GM21526 (cell line): ENCODE measurements around the gene ZDHHC8.

ENCODE experiments used
- ATAC-seq: cut with Tn5 transposase; IDR thresholded peaks from one replicate; pipeline ENCODE4 v1.9.1; 2021; ENCODE audit warnings: moderate library complexity; ENCODE audit not compliant: unreplicated experiment, low FRiP score

Gene ZDHHC8

GRCh38 chr22:20140521-20140964, 8.9 kb downstream of the ZDHHC8 start:
- ATAC-seq = no peak

DNA sequence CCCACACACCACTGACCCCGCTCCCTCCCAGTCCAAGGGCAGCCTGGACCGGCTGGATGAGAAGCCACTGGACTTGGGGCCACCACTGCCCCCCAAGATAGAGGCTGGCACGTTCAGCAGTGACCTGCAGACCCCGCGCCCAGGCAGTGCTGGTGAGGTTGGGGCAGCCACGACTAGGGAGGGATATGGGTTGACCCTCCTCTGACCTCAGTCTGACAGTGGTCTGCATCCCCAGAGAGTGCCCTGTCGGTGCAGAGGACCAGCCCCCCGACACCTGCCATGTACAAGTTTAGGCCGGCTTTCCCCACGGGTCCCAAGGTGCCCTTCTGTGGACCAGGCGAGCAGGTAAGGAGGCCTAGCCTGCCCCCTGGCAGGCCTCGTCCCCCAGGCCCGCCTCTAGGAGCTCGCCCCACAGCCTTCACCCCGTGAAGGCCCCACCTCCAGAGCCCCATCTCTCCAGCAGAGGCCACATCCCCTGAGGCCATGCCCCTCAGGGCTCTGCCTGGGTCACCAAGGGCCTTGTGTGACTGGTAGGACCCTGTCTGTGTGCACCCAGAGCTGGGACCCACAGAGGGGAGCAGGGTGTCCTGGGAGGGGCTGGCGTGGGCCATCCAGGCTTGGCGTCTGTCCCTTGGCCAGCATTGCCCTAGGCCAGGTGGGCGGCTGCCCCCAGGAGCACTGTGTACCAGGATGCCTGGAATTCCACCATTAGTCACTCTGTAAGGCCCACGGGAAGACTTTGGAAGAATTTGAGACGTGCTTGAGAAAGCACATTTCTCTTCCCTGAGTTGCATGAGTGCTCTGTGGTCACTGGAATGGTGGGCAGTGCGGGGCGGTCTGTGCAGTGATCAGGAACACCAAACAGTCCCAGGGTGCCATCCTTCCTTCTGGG, 9.8 kb downstream of the ZDHHC8 start:
- ATAC-seq = no peak

DNA sequence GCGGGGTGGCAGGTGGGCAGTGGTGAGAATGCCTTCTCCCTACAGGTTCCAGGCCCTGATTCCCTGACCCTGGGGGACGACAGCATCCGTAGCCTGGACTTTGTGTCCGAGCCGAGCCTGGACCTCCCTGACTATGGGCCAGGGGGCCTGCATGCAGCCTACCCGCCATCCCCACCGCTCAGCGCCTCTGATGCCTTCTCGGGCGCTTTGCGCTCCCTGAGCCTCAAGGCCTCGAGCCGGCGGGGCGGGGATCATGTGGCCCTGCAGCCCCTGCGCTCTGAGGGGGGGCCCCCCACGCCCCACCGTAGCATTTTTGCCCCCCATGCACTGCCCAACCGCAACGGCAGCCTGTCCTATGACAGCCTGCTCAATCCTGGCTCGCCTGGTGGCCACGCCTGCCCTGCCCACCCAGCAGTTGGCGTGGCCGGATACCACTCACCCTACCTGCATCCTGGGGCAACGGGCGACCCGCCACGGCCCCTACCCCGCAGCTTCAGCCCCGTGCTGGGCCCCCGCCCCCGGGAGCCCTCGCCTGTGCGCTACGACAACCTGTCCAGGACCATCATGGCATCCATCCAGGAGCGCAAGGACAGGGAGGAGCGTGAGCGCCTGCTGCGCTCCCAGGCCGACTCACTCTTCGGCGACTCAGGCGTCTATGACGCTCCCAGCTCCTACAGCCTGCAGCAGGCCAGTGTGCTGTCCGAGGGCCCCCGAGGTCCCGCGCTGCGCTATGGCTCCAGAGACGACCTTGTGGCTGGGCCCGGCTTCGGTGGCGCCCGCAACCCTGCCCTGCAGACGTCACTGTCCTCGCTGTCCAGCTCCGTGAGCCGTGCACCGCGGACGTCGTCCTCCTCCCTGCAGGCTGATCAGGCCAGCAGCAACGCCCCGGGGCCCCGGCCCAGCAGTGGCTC, 11.4 kb downstream of the ZDHHC8 start:
- no peak for ATAC-seq

DNA sequence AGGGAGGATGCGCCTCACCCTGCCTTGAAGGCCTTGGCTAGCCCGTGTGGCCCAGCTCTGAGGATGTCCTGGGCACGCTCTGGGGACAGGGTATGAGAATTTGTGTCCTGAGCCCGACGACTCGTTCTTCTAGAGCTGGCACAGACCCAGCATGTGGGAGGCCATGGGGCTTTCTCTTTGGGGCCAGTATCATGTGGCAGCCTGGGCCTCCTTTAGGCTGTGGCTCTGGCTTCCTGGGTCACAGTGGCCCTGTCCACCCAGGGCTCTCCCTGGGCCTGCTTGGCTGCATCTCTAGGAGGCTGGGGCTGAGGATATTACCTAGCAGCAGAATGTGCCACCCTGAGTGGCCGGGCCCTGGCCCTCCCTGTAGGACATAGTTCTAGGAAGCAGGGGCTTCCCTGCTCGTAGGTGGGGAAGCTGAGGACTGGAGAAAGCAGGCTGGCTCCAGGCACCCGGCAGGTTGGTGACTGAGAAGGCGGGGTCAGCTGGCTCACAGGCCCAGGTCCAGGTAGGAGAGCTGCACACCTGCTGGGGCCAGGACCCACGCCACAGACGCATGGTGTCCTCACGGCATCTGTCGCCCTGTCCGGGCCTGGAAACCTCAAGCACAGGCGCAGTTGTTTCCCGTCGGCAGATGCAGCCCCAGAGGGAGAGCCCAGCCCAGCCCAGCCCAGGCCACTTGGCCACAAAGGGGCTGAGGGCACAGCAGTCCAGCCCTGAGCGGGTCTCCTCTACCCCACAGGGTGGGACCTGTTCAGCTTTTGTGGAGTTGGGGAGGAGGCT, 12.5 kb downstream of the ZDHHC8 start:
- no peak for ATAC-seq

DNA sequence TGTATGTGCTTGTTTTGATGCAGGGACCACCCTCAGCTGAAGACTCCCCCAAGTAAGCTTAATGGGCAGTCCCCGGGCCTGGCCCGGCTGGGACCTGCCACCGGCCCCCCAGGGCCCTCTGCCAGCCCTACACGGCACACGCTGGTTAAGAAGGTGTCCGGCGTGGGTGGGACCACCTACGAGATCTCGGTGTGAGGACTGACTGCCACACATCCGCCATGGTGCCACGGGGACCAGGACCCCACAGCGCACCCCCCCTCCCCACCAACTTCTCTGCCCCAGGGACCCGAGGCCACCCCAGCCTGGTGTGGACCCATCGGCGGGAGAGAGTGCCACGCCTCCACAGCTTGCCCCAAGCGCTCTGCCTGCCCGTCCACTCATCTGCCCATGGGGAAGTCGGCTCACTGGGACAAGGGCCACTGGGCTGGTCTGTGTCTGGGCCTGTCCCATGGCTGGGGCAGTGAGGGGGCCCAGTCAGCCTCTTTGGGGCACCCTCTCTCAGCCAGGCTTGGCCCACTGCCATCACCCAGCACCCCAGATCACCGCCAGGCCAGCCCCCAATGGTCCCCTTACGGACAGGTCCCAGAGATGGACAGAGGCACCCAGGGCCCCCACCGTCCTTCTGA, 13.7 kb downstream of the ZDHHC8 start:
- ATAC-seq = no peak

DNA sequence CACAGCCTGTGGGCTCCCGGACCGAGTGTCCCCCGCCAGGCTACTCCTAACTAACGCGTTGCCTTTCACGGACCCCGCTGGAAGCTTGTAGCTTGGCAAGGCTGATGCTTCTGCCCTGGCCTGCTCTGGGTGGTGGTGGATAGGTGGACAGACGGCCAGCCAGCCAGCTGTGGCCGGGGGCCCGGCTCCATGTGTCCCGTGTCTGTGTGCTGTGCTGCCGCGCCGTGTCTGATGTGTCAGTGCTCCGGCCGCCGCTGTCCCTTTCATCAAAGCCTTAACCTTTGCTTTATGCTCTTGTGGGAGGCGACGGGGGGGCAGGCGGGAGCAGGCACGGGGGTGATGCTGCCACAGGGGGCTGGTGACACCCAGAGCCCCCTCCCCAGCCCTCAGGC, 14.2 kb downstream of the ZDHHC8 start:
- ATAC-seq = no peak

DNA sequence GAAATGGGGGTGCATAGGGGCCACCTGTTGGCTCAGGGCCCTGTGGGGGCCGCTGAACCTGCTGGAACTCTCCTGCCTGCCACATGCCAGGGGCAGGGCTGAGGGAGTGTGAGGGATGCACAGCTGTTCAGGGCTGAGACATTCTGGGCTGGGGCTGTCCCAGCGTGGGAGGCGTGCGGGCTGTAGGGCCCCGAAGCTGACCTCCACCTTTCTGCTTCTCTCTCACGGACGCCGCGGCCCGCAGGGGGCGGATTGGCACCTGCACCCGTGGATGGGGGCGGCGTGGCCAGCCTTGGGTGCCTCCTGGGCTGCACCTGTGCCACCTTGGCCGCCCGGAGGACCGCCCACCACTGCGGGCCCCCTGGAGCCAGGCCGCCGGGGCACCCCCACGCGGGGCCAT, 15.2 kb downstream of the ZDHHC8 start:
- ATAC-seq = no peak

DNA sequence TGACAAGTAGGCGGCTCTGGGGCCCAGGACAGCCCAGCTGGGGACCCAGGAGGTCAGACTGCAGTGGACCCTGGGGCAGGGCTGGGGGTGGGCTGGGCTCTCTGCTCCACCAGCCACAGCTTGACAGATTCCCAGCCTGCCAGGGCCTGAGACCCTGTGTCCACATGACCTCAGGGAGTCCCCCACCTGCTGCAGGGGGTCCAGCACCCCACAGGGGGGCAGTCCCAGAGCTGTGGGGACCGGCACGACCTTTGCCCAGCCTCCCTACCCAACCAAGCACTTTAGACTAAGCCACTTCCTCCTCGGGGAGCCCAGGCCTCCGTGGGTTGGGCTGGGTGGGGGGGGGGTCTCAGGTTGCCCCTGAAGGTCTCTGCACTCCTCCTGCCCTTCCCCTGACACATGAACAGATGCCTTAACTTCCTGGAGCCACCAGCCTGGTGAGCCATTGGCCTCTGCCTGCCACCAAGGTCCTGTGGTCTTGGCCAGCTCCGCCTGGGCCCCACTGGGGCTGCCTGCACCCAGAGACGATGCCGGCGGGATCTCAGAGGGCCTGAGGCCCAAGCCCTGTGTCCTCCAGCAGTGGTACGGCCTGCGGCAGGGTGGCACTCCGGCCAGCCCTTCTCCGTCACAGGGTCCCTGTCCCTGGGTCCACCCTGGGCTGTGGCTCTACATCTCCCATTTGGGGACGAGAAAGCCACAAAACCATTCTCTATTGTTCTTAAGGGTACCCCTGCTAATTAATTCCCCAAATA, 15.8 kb downstream of the ZDHHC8 start:
- ATAC-seq = no peak

- no peak for ATAC-seq
Observed at GRCh38 chr22:20148414-20148813, 16.8 kb downstream of the ZDHHC8 start.

DNA sequence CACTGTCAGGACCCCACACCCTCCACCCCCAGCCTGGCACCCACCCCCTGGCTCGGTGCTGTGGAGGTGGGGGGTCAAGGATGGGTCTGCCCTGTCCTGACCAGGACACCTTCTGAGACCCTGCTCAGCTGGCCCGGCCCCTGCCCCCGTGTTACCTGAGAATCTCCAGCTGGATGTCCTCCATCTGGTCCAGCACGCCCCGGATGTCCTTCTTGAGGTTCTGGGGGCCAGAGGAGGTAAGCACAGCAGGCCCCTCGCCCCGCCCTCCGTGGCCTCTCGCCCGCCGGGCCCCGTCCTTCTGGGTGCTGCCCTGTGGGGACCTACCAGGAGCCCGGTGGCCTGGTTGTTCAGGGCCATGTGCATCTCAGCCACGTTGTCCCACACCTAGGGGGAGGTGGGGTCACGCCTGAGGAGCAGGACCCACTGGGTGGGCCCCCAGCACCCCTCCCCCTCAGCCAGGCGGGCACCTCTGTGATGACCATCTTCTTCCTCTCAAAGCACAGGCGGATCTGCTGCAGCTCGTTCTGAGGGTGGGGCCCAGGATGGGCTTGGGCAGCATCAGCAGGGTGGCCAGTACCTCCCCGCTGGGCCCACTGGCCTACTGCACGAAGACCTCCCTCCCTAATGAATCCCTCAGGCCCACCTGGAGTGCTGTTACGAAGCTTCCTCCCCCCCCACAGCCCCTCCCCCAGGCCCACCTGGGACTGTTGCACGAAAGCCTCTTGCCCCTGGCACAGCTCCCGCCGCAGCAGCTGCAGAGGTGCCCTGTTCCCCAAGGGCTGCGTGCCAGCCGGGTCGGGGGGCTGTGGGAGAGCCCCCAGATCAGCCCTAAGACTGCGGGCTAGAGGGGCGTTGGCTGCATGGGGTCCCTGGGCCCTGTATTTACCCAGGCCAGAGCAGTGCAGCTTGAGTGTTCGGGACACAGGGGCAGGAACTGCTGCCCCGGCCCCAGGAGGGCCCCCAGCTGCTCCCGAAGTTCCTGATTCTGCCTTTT, 17.9 kb downstream of the ZDHHC8 start:
- no peak for ATAC-seq

DNA sequence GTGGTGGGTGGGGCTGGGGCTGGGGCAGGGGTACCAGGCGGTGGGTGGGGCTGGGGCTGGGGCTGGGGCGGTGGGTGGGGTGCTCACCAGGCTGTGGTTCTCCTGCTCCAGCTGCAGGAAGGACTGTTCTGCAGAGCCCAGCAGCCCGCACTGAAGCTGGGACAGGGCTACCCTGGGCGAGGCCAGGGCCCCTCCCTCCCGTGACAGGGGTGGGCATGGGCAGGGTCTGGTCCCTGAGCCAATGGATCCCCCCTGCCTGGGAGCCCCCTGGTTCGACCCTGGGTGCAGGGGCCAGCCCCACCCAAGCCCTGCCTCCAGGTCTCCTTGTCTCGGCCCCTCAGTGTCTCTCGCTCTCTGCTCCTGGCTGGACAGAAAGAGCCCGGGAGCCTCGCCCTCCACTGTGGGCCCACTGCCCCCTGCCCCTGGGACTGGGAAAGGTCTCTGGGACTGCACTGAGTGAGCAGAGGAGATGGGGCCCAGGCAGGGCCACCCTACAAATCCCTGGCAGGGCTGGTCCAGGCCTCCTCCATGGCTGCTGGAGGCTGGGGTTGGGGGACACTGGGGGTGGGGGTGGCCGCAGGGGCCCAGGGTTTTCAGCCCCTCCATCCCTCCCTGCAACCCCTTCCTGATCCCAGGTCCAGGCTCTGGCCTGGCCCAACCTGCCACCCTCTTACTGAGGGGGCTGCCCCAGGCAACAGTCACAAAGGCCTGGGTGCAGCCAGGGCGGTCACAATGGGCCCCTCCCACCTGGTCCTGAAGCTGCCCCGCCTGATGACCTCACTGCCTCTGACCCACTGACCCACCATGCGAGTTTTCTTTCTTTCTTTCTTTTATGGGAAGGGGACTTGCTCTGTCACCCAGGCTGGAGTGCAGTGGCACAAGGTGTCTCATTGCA, 19.0 kb downstream of the ZDHHC8 start, which contains the start of gene CCDC188:
TSS of gene CCDC188 (minus strand) at position 675 of the 895 bp plus-strand sequence. CDS start at position 606, 69 bp downstream.
- no peak for ATAC-seq

DNA sequence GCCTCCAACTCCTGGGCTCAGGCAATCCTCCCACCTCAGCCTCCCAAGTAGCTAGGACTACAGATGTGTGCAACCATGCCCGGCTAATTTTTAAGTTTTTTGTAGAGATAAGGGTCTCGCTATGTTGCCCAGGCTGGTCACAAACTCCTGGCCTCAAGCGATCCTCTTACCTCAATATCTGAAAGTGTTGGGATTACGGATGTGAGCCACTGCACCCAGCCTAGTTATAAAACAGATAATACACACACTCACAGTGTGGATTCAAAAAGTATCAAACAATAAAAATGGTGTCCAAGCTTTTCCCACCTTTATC, 19.6 kb downstream of the ZDHHC8 start:
- no peak for ATAC-seq

GRCh38 chr22:20152464-20152890, 20.9 kb downstream of the ZDHHC8 start:
- ATAC-seq = no peak

DNA sequence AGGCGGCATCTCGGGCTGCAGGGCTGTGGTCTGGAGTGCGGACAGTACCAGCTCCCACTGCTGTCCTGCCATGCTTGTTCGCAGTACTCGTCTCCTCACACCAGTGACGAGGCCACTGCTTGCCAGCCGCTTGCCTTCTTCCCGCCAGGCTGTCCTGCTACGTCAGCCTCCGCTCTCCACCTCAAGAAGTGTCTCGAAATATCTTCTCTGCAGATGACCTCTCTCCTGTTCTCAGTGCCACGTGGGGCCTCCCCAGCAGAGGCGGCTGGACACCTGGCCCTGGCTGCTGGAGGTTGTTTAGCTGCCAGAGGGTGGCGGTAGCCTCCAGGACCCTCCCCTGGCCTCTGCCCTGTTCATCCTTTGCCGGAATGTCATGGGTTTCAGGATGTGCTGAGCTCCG, 22.3 kb downstream of the ZDHHC8 start:
- ATAC-seq = no peak

- ATAC-seq = no peak
Observed at GRCh38 chr22:20154602-20155187, 23.1 kb downstream of the ZDHHC8 start.

DNA sequence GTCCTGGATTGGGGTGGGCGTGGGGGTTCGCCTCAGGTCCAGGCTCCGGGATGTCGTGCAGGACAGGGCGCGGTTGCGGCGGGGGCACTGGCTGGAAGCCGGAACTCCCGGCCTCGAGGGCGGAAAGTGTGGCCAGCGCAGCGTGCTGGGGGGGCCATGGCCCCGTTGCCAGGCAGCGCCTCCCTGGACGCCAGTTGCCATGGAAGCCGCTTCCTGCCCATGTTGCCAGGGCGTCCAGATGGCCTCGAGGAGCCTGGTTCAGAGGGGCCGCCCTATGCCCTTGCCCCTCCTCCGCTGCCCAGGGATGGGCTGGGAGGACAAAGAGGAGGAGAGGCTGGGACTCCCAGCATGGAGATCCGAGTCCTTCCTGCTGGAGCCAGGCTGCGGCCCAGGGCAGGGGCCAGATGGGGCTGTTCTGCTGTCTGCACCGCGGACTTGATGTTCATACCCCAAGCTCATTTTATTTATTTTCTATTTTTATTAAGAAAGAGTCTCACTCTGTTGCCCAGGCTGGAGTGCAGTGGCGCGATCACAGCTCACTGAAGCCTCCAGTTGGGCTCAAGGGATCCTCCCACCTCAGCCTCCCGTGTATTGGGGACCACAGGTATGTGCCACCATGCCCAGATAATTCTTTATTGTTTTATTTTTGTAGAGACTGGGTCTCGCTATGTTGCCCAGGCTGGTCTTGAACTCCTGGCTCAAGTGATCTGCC, 23.9 kb downstream of the ZDHHC8 start:
- ATAC-seq = no peak
